Measurements from ENCODE around the gene ICA1. TPM values are rescaled to one million over a fixed set of nuclear protein-coding genes. Genes with fewer than 3 reads are reported as not detected.

ICA1 gene
- total RNA-seq, 1 experiment from 2014 or later = 3.2 TPM

- Histone ChIP-seq H4K20me1 (ENCODE audit: low read length) (no peaks in the 10 kb centered on the region), H3K4me3 (ENCODE audit: low read length) (no peak overlapping the region), H3K36me3 (ENCODE audit: low read depth, low read length) (no peaks in the 10 kb centered on the region), H3K27ac (ENCODE audit: low read length) (no peak overlapping the region), H3K27me3 (ENCODE audit: low read length) (no peaks in the 10 kb centered on the region), H3K9me3 (ENCODE audit: low read length) (no peaks in the 10 kb centered on the region), H3K9me2 (replicated peaks; ENCODE audit: low read length) (no peaks in the 10 kb centered on the region), H3K4me2 (ENCODE audit: low read length) (no peak overlapping the region), H3F3A (ENCODE audit: low read length, unreplicated experiment) (no peaks in the 10 kb centered on the region), H2AFZ (ENCODE audit: low read length) (no peak overlapping the region), H3K4me1 (ENCODE audit: insufficient read depth, low read length) (no peaks in the 10 kb centered on the region), H3K79me2 (ENCODE audit: low read length) (no peaks in the 10 kb centered on the region), H3K9ac (ENCODE audit: low read length) (no peak overlapping the region)
- DNase-seq = no peak
- intact Hi-C loops (cut with micrococcal nuclease) = no loop called here
- TF ChIP-seq EZH2 (IDR thresholded peaks at IDR 0.05; ENCODE audit: low read length, unreplicated experiment) (no peak), EZH2phosphoT487 (IDR thresholded peaks at IDR 0.05; ENCODE audit: borderline replicate concordance, low read length) (no peak), CTCF (conservative IDR thresholded peaks at IDR 0.05; ENCODE audit: low read depth, low read length) (no peak)
- BruUV-seq (replicated peaks) = no TSS peak
- ChIA-PET CTCF (no interaction called here), POLR2A (ENCODE audit: unreplicated experiment) (no interaction called here)
- ATAC-seq = no peak
These were observed 115.7 kb downstream of the ICA1 start for GRCh38 chr7:8146106-8146787.

GRCh38 chr7:8144856-8145255 lies 117.1 kb downstream of the ICA1 start:
- H2AFZ ChIP-seq (ENCODE audit: low read length) = no peak overlapping the region
- BruUV-seq (replicated peaks) = no TSS peak
- no peaks in the 10 kb centered on the region for H4K20me1 ChIP-seq (ENCODE audit: low read length)
- H3K36me3 ChIP-seq (ENCODE audit: low read depth, low read length) = no peaks in the 10 kb centered on the region
- DNase-seq = no peak
- H3K9ac ChIP-seq (ENCODE audit: low read length) = no peak overlapping the region
- H3F3A ChIP-seq (ENCODE audit: low read length, unreplicated experiment) = no peaks in the 10 kb centered on the region
- no peak for ATAC-seq
- H3K27me3 ChIP-seq (ENCODE audit: low read length) = no peaks in the 10 kb centered on the region
- TF ChIP-seq CTCF (conservative IDR thresholded peaks at IDR 0.05; ENCODE audit: low read depth, low read length) = no peak
- no peak for TF ChIP-seq EZH2phosphoT487 (IDR thresholded peaks at IDR 0.05; ENCODE audit: borderline replicate concordance, low read length)
- TF ChIP-seq EZH2 (IDR thresholded peaks at IDR 0.05; ENCODE audit: low read length, unreplicated experiment) = no peak
- H3K9me2 ChIP-seq (replicated peaks; ENCODE audit: low read length) = no peaks in the 10 kb centered on the region
- H3K4me1 ChIP-seq (ENCODE audit: insufficient read depth, low read length) = no peaks in the 10 kb centered on the region
- no peak overlapping the region for H3K4me3 ChIP-seq (ENCODE audit: low read length)
- no peak overlapping the region for H3K4me2 ChIP-seq (ENCODE audit: low read length)
- no peaks in the 10 kb centered on the region for H3K9me3 ChIP-seq (ENCODE audit: low read length)
- intact Hi-C loops (cut with micrococcal nuclease) = no loop called here
- no peaks in the 10 kb centered on the region for H3K79me2 ChIP-seq (ENCODE audit: low read length)
- CTCF ChIA-PET = no interaction called here
- POLR2A ChIA-PET (ENCODE audit: unreplicated experiment) = no interaction called here
- H3K27ac ChIP-seq (ENCODE audit: low read length) = no peak overlapping the region

GRCh38 chr7:8143151-8143874 lies 118.7 kb downstream of the ICA1 start:
- no peaks in the 10 kb centered on the region for H3K9me3 ChIP-seq (ENCODE audit: low read length)
- H3K9me2 ChIP-seq (replicated peaks; ENCODE audit: low read length) = no peaks in the 10 kb centered on the region
- no peaks in the 10 kb centered on the region for H4K20me1 ChIP-seq (ENCODE audit: low read length)
- H3K79me2 ChIP-seq (ENCODE audit: low read length) = no peaks in the 10 kb centered on the region
- H3K9ac ChIP-seq (ENCODE audit: low read length) = no peak overlapping the region
- no peaks in the 10 kb centered on the region for H3K4me1 ChIP-seq (ENCODE audit: insufficient read depth, low read length)
- no peak overlapping the region for H3K27ac ChIP-seq (ENCODE audit: low read length)
- no peaks in the 10 kb centered on the region for H3F3A ChIP-seq (ENCODE audit: low read length, unreplicated experiment)
- ATAC-seq (no peak), DNase-seq (no peak)
- ChIA-PET CTCF (no interaction called here), POLR2A (ENCODE audit: unreplicated experiment) (no interaction called here)
- H3K36me3 ChIP-seq (ENCODE audit: low read depth, low read length) = no peaks in the 10 kb centered on the region
- H3K27me3 ChIP-seq (ENCODE audit: low read length) = no peaks in the 10 kb centered on the region
- no peak overlapping the region for H2AFZ ChIP-seq (ENCODE audit: low read length)
- intact Hi-C loops (cut with micrococcal nuclease) = no loop called here
- no TSS peak for BruUV-seq (replicated peaks)
- no peak overlapping the region for H3K4me3 ChIP-seq (ENCODE audit: low read length)
- TF ChIP-seq EZH2phosphoT487 (IDR thresholded peaks at IDR 0.05; ENCODE audit: borderline replicate concordance, low read length) (no peak), CTCF (conservative IDR thresholded peaks at IDR 0.05; ENCODE audit: low read depth, low read length) (no peak), EZH2 (IDR thresholded peaks at IDR 0.05; ENCODE audit: low read length, unreplicated experiment) (no peak)
- no peak overlapping the region for H3K4me2 ChIP-seq (ENCODE audit: low read length)

Data from PC-3 (cell line).